NCI-H1092 treated with DMSO at 0.1 percent for 48 hours (cell line): Measurements from ENCODE around the gene SAPCD1.
"Not testable (repeated sequence)": the region's sequence is repeated elsewhere in the genome, so short reads cannot be mapped to it uniquely, and the experiment has no call there.

Experiments
- DNase-seq: peaks from one replicate; lab custom pipeline; 2025; lab: John Stamatoyannopoulos, UW

Gene SAPCD1

DNA sequence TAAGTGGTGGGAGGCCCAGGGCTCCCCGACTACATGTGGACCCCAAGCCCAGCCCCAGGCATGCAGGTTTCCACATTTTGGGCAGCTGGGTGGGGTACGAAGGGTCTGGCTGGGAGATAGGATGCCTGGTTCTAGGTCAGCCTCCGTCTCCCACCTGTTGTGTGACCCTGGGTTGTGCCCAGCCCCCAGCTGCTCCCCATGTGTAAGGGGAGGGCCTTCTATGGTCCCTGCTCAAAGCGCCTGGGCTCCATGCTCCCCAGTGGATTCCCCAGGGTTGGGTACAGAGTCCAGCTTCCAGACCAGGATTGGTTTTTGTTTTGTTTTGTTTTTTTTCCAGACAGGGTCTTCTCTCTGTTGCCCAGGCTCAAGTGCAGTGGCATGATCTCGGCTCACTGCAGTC, 15.7 kb downstream of the SAPCD1 start:
- no peak for DNase-seq

DNA sequence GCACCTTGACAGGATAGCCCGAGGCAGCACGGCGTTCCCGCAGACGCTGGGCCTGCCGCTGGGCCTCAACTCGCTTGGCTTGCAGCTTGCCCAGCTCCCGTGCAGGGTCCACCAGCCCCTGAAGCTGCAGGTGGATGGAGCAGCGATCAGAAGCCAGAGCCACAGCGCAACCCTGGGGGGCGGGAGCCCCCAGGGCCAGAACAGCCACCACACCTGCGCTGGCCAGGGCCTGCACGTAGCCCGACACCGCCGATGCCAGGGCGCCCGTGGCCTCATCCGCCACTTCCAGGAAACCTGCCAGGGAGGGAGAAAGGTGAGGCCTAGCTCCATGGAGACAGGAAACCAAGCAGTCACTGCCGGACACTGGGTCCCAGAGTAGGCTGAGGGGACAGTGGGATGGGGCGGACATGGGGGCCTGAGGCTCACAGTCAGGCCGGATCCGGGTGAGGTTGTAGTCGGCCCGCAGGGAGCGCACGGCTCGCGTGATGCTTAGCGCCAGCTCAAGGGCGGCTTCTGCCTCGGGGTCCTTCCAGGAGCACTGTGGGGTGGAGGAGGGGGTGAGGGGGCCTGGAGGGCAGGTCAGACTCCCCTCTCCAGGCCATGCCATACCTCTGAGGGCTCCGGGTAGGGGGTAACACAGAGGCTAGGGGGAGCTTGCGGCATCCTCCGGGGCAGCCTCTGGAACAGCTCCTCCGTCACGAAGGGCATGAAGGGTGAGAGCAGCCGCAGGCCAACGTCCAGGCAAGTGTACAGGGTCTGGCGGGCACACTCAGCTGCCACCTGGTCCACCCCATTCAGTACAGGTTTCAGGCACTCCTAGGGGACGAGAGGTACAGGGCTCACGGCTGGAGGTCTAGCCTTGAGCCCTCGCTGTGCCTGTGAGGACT, 16.8 kb downstream of the SAPCD1 start:
- no peak for DNase-seq

DNA sequence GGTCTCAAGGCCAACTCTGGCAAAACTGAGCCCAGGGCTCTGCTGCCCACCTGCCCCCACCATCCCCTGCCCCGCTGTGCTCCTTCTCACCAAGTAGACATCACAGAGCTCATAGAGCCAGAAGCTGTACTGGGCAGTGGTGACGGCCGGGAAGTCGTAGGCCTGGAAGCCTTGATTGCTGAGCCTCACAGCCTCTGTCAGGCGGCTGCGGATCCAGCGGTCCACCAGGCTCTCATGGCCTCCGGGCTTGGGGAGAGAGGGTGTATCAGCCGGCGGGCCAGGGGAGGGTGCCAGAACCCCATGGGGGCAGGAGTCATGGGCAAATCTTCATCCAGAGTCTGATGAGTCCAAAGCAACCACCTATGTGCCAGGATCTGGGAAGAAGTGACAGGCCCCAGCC, 17.5 kb downstream of the SAPCD1 start:
- no peak for DNase-seq

DNA sequence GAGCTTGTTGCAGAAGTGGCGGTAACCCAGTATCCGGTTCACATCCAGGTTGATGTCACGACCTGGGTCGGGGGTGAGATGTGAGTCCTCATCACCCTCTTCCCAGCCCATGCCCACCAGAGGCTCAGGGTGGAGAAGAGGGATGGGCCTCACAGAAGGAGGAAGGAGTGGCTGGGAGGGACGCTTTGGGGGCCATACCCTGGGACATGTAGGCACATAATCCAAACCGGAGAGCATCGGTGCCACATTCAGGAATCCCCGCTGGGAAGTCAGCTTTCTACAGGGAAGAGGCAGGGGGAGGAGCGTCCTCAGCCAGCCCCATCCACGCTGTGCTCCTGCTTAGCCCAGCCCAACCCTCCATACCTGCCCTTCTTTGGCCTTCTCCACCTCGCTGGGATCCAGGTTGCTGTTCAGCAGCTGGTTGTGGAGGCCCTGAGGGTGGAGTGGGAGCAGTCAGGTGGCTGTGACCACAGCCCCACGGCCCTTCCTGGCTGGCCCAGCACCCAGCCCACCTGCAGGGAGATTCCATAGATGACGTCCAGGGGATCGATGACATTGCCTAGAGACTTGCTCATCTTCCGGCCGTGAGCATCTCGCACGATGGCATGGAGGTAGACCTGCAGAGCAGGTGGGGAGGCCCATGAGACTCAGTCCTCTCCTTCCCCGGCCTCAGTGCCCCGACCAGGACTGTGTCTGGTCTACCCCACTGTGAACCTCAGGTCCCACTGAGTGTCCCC, 18.2 kb downstream of the SAPCD1 start:
- no peak for DNase-seq

DNA sequence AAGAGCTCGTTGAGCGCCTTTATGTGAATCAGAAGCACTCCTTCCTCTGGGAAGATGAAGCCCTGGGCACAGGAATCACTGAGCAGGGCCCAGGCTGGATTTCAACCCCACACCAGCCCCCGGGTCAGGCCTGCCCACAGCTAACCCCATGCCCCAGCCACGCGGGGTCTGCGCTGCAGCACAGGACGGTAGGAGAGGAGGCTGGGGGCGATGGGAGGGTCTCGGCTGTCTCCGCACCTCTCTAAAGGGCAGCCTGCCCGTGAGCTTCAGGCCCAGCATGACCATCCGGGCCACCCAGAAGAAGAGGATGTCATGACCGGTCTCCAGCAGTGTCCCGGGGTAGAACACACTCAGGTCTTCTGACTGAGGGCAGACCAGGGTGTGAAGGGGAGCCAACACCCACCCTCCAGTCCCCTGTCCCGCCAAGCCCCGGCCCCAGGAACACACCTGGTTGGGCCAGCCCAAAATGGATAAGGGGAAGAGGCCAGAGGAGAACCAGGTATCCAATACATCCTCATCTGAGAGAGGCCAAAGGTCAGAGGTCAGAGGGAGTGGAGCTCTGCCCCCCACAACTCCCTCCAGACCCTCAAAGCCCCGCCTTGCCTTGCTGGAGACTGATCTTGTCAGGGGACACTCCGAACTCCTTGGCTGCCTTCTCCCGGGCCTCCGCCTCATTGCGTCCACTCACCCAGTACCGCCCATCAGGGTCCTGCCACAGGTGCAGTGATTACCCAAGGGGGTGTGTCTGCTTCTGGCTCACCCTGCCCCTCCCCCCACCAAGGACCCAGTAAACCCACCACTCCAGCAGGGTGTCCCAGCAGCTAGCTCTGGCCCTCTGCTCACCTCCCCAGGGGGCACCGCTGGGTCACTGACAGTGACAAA, 19.0 kb downstream of the SAPCD1 start:
- DNase-seq = no peak

DNA sequence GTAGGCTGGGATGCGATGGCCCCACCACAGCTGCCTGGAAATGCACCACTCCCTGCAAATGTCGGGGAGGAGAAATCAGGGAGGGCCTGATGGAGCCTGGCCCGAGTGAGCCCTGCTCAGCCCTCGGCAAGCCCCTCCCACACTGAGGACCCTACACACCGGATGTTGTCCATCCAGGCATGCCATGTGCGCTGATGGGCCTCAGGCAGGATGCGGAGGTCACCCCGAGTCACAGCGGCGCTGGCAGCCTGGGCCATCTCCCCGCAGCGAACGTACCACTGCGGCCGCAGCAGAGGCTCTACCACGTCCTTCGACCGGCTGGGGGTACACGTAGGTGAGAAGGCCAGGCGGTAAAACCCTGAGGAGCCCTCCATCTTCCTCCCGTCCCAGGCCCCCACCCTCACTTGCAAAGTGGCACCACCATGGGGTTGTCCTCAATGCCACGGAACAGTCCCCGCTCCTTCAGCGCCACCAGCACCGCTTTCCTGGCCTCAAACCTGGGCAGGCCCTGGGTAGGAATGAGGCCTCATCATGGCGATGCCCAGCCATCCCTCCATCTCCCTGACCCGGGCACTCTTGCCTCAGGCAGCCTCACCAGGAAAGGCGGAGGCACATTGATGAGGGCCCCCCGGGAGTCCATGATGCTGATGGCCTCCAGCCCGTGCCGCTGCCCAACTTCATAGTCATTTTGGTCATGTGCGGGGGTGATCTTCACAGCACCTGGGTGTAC, 19.8 kb downstream of the SAPCD1 start:
- no peak for DNase-seq

DNA sequence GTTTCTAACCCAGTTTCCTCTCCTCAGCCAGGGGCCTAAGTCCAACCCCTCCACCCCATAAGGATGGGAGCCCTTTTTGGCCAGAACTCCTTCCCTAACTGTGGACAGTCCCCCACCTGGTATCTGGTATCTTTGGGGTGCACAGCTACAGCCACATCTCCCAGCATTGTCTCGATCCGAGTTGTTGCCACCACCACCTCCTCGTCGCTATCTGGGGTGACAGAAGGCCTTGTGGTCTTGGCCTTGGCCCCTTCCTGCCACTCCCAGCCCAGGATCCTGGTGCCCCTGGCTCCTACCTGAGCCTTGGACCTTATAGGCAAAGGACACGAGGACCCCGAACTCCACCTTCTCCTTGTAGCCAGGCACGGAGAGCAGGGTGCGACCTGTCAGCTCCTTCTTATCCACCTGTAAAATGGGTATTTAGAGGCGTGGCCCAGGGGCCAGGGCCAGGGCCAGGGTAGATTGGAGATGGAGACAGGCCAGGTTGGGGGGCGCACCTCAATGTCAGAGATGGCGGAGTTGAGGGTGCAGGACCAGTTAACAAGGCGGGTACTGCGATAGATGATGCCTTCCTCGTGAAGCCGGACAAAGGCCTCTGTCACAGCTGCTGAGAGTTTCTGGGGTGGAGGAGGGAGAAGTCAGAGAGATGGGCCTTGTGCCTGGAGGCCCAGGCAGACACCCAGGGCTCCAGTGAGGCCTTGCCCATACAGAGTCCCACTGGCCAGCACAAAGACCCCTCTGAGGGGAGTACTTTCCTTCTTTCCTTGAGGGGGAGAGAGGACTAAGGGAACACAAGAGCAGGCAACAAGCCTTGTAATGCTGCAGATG, 21.9 kb downstream of the SAPCD1 start:
- no peak for DNase-seq

DNA sequence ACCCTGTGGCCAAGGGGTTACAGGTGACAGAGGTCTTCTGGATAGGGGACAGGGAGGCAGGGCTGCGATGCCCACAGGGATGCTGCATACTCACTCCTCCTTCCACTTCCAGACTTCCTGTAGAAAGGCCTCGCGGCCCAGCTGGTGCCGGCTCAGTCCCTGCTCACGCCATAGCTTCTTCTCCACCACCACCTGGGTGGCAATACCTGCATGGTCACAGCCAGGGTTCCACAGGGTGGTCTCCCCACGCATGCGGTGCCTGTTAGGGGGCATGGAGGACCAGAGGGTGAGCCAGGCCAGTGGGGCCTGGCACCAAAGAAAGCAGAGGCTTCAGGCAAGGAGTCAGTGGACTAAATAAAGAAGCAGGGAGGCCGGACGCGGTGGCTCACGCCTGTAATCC, 23.0 kb downstream of the SAPCD1 start:
- no peak for DNase-seq

DNA sequence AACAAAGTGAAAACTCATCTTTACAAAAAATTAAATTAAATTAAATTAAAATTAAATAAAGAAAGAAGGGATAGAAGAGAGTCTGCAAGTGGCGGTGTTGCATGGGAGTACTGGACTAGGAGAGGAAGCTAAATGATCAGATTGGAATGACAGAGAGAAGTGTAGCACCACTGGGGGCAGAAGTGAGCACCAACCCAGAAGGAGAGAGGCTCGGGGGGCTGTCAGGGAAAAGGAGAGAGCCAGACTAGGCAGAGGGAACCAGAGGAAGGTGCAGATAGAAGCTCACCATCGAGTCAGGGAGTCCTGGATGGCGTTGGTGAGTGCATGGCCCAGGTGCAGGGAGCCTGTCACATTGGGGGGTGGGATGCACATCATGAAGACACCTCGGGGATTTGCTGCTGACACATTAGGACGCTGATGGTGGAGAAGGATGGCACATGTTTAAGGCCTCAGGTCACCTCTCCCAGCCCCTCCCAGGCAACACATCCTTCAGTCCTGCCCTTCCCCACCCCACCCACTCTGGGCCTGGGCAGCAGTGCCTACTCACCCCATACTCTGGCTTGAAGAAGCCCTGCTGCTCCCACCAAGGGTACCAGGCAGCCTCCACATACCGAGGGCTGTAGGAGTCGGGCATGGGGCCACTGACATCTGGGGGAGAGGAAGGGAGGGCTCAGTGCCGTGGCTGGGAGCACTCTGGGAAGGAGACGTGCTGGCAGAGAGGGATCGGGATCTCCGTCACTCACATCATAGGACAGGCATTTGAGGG, 29.1 kb downstream of the SAPCD1 start:
- peak; percentile 40 for DNase-seq

DNA sequence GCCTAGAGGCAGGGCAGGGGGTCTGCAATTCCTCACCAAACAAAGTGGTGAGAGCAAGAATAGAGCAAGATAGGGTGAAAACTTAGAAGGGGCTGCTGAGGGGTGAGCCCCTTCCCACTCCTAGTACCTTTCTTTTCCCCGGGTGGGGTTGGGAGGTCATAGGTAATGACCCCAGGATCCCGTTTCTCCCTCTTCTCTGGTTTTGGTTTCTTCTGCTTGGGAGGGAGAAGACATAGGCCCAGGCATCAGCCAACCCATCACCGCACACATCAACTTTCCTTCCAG, 29.6 kb downstream of the SAPCD1 start:
- no peak for DNase-seq

DNA sequence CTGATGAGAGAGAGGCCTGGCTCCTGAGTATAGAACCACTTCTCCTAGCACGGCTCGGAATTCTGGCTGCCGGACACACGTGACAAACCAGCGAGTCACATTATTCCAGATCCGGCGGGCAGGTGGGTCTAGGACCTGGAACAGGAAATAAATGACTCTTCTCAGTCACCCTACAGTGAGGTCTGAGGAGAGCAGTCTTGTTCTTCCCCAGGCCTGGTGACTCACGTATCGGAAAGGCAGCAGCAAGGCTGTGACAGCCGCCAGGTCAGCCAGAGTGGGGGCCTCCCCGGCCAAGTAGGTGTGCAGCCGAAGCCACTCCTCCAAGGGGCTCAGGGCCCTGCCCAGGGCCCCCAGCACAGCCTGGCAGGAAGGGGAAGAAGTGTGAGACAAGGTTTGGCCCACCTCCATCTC, 30.3 kb downstream of the SAPCD1 start:
- no peak for DNase-seq

DNA sequence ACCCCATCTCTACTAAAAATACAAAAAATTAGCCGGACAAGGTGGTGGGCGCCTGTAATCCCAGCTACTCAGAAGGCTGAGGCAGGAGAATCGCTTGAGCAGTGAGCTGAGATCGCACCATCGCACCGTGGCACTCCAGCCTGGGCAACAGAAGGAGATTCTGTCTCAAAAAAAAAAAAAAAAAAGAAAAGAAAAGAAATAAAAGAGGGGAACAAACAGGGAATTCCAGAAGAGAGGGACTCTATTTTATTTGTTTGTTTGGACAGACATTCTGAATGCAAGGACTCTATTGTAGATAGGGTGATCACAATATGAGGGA, 31.4 kb downstream of the SAPCD1 start:
- DNase-seq = not testable (repeated sequence)

DNA sequence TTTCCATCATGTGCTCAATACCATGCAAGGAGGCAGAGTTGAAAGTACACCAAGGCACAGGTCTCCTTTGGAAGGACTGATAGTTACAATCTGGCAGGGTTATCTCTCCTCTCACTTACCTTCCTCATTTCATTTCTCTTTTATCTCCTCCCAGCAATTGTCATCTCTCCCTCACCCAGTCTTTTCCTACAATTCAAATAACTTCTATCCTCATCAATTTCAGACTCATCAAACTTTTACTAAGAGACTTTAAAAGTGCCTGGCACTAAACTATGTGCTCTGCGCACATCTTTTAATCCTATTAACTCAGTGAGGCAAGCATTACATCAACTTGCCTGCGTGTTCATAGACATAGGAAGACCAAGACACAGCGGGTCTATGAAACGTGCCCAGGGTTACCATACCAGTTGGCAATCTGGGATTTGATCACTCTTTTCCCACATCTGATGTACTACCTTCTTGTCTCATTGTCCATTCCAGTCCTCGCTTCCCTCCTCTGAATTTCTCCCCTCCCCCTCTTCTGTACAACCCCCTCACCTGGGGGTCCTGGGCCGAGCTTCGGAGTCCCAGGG, 31.9 kb downstream of the SAPCD1 start:
- peak; percentile 4 for DNase-seq

DNA sequence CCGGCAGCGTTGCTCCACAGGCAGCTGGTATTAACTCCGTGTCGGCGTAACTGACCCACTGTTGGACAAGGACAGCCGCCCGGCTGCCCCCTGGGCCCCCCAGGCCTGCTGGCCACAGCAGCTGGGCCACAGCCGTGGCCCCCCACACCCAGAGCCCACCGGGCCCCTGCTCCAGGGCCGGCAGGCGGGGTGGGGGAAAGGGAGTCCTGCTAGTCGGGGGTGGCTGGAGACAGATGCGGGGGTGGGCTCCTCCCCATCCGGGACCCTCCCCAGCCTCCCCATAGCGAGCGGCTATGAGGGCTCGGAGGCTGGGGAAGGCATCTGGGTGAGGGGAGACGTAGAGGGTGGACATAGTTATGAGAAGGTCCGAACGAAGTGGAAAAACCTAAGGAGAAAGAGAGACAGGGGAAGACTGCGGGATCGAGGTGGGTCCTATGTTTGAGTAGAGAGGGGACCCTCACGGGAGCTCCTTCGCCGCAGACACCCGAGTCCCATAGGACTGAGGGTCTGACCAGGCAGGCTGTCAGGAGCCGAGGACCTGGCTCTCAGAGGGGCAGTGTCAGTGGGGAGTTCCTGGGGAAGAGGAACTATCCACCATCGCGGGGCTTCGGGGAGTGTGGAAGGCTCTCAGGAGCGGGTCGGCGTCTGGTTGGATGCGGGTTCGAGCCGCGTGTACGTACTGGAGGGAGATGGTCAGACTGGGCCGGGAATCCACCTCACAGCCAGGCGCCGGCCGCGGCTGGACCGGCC, 32.6 kb downstream of the SAPCD1 start:
- peak; percentile 39 for DNase-seq

DNA sequence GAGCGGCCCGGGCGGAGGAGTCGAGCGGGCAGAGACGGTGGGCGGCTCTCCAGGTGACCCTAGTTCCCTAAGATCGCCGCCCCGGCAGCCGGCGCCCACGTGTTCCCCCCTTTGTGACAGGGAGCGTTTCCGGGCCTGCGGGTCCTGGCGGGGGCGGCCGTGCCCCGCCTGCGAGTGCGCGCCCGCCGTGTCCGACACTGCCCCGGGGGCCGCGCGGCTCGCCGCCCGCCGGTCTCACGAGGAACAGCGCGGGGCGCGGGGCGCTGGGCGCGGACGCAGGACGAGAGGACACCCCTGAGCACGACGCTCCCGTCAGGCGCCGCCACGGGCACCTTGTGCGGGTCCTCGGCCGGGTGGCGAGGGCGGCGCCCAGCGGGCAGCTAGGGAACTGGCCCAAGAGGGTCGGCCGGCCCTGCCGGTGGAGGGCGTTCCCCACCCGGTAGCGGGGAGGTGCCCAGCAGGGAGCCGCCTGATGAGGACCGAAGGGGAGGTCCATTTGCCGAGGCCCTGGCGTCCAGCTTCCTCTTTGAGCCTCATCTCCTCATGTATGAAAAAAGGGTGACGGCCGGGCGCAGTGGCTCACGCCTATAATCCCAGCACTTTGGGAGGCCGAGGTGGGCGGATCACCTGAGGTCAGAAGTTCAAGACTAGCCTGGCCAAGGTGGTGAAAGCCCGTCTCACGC, 33.3 kb downstream of the SAPCD1 start, which contains the start of gene VARS1:
TSS of gene VARS1 (minus strand) at position 137 of the 683 bp plus-strand sequence. CDS start 535 bp downstream, outside the sequence.
- DNase-seq = peak; percentile 71

DNA sequence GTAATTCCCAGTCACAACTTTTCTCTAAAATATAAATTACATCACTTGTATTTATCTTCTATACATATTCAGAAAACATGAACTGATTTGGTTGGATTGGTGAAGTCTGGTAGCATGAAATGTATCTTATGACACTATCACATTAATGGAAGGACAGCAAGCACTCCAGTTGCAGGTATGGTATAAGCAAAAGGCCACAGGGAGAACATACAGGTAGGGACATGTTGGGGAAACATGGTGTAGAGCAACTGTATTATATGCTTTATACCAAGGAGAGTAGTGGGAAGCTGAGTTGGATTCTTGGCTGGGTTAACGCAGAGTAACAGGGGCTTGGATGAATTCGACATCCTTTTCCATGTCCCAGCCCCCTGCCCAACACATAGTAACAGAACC, 34.5 kb downstream of the SAPCD1 start:
- no peak for DNase-seq

DNA sequence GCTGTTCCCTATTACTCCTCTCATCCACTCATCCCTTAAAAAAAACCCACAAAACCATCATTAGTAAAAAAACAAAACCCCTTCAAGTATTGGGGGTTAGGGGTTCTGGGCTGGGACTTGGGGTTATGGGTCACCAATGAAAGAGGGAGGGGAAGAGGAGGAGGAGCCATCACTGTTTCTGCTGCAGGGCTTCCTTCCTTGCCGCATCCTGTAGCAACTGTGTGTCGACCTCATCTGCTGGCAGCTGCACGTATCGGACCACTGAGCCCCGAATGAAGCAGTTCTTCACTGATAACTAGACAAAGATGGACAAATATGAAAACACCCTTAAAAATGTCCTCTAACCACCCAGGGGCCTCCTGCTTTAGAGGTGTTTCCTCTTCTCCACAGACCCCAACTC, 35.1 kb downstream of the SAPCD1 start:
- no peak for DNase-seq

DNA sequence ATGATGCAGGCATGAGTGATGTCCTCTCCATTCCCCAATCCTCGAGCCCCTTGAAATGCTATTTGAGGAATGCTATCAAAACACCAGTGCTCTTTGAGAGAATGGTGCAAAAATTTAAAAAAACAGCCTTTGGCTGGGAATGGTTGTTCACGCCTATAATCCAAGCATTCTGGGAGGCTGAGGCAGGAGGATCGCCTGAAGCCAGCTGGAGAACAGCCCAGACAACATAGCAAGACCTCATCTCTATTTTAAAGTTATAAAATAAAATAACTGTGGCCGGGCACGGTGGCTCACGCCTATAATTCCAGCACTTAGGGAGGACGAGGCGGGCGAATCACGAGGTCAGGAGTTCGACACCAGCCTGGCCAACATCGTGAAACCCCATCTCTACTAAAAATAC, 37.3 kb downstream of the SAPCD1 start:
- no peak for DNase-seq
